Activated CD4-positive, alpha-beta T cell treated with anti-CD3 and anti-CD28 coated beads for 4 hours (primary cell): ENCODE results near the gene FMOD.
A peak's percentile ranks its signal among the peaks of the same experiment; 100 is the strongest.

ENCODE experiments used
- DNase-seq, 2 donors: peaks; one replicate each; pipeline ENCODE4 v3.0.0-alpha.2; 2020

Gene FMOD

DNA sequence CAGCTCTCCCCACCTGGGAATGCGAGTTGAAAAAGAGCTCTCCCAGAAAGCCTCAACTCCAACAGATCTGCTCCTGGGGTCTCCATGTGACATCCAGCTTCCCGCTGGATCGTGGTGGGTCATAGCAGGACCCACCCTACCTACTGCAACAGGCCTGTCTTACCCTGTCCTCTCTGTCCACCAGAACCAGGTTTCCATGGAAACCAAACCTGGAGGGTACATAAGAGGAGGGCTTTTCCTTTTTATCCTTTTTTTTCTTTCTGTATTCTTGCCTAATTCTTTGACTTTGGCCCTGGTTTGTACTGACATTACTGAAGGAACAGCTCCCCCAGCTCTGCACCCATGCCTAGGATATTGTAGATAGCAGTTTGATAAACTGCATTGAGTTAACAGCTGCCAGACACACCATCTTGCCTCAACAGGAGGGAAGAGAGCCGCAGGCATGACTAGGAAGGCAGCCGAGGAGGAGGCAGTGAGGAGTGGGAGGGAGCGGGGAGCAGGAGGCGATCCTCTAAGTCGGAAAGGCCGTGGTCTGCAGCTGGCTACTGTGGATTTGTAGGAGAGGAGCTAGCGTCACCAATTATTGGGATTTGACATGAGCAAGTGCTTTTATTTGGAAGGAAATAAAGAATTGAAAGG, 9.7 kb upstream of the FMOD start:
- no peak for DNase-seq

DNA sequence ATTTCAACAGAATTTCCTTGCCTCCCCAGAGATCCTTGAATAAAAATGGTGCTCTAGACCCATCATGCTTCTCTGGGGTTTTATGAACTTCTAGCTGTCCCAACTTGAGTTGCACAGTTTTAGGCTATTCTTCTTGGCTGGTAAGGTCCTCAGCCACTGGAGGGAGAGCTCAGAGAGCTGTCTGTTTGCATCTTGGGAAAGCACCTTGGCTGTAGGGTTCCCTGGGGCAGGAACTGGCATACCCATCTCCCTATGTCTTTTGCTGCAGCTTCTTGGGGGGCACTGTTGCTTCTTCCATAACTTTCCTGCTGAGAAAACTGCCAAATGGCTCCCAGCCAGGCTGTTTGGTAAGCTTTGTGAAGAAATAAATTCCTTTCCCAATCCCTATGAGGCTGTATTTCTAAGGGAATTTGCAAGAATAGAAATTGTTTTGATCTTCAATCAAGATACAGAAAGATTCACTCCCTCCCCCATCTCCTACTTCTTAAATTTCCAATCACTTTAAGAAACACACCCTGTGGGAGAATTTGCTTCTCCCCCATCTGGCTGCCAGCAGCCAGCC, 8.2 kb upstream of the FMOD start:
- DNase-seq = no peak

DNA sequence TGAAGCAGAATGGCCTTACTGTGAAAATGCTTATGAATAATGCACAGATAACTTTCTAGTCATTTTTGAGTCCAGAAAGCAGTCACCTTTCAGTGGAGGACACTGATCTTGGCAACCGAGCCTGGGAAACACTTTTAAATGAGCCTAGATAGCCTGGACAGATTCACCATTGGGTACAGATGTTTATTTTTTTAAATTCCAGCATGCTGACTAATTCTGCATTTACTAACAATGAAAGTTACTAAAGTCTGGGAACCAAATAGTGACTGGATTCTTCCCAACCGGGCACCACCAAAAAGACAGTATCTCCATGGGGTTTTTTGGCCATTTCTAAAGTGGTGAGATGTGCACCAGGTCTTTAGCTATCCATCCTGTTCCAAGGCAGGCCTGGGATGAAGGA, 3.3 kb upstream of the FMOD start:
- DNase-seq = no peak

DNA sequence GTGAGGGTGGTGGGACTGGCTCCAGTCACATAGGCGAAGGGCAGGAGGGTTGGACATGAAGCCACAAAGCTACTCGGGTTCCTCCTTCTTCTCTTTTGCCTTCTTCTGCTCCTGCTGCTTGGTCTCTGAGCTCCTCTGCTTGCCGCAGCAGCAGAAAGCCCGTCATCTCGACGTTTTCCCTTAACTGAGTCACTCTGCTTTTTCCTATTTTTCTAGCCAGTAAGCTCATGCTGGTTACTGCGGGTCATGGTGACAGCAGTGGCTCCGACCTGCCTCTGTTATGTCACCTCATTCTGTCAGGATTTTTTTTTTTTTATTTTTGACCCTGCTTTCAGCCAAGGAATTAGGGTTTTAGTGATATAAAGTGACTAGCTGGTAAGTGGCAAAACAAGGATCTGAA, 2.6 kb upstream of the FMOD start:
- DNase-seq = no peak

DNA sequence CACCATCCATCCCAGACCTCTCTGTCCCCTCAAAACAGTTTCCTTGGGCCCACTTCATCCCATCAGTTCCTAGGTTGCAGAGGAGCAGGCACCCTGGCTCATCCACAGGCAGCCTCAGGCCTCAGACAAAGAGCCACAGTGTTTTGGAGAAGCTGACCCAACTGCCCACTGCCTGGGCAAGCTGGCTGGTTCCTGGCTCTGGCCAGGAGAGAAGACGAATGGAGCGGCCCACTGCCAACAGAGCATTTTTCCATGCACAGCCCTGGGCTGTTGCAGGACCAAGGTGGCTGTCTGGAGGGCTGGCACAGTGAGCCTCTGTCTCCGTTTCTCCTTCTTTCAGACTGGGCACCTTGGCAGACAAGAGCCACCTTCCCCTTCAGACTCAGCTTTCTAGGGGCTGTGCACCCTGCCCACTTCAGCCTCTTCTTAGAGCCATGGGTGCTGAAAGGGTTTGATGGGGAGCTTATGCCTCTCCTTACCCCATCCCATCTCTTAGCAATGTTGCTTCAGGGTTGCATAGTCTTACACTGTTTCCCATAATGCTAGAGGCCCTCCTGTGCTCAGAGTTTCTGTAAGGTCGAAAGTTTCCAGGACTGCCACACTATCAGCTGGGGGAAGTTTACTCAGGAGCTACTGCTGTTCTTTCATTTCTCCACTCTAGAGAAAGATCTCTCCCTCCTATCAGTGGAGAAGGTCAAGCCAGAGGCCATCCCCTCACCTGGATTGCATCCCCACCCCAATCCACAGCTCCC, 973 bp downstream of the FMOD start:
- no peak for DNase-seq

DNA sequence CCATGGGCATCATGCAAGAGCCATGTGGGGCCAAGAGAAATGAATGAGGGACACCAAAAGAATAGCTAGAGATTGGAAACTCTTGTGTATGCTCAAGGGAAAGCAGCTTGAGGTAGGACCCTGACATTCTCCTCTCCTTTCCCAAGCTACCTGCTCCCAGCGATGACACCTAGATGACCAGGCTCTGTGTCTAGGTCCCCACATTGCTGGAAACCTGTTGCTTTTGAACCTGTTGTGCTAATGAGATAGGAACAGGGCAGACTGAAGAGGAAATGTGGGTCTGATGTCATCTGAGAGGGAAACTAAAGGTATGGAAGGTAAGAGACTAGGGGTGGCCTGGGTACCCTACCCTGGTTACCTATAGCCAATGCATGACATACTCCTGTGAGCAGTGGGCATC, 1.8 kb downstream of the FMOD start:
- DNase-seq = no peak

DNA sequence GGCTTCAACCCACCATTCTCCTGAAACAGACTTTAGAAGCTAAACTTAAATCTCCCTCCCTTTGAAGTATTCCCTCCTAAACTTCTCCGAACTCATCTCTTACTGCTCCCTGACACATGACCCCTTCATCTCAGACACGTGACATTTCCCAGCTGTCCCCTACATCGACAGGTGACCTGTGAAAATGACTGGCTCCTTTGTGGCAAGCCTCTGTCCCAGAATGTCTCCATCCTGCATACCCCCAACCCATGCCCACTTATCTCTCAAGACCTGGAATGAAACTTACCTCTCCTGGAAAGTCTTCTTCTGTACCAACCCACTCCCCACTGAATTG, 4.2 kb downstream of the FMOD start:
- no peak for DNase-seq

DNA sequence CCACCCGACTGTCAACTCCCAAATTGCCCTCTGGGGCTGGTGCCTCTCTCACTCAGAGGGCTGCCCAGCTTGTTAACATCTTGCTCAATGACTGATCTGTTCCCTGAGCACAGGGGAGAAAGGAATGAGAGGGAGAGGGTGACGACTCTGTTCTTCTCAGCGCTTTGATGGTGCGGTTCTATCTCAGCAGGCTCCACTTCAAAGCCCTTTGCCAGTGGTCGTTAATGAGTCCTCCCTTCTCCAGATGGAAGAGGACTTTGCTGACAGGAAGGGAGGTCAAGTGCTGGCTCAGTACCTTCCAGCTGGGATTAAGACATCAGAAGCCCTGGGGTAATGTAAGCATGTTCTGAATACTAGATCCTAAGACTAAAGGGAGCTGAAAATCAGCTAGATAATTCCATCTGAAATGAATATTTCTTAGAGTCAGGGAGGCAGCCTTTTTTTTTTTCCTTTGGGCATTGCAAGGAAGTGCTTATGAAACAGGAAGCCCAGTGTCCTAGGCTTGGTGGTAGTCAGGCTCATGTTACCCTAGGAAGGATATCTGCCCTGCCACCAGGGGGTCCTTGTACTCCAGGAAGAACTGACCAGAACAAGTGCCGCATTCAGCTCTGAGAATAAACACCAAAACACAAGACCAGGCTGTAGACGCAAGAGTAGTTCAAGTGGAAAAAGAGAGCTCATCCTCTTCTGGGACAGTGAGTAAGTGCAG, 4.7 kb downstream of the FMOD start:
- no peak for DNase-seq

DNA sequence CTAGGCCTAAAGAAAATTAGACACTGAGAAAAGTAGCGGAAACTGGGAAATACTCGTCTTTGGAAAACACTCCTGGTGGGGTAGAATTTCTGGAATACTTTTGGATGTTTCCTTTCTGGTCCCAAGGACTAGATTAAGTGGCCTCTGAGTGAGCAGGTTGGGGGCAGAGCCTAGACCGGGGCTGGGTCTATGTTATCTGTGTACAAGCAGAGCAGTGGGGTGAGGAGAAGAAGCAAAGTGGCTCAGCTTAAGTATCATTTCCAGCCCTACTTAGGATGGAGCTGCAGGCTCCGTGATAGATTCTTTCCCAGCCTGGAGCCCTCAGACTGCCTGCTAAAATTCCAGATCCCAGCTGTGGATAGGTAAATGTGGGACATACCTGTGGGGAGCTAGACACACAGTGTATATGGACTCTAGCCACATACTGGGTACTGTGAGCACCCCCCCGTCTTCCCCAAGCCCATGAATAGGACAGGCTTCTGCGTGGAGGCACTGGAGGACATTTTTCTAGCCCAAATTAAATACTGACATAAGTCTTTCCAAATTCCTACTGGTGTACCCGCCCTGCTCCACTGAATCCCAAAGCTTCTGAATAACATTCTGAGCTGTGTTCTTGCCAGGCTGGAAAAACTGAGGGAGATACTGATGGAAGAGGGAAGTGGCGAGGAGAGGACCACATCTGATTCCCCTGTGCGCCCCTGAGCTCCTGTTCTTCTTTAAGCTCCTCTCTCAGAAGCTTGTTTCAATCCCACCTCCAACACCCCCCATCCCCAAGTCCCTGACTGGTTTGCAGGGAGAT, 6.8 kb downstream of the FMOD start:
- no peak for DNase-seq

DNA sequence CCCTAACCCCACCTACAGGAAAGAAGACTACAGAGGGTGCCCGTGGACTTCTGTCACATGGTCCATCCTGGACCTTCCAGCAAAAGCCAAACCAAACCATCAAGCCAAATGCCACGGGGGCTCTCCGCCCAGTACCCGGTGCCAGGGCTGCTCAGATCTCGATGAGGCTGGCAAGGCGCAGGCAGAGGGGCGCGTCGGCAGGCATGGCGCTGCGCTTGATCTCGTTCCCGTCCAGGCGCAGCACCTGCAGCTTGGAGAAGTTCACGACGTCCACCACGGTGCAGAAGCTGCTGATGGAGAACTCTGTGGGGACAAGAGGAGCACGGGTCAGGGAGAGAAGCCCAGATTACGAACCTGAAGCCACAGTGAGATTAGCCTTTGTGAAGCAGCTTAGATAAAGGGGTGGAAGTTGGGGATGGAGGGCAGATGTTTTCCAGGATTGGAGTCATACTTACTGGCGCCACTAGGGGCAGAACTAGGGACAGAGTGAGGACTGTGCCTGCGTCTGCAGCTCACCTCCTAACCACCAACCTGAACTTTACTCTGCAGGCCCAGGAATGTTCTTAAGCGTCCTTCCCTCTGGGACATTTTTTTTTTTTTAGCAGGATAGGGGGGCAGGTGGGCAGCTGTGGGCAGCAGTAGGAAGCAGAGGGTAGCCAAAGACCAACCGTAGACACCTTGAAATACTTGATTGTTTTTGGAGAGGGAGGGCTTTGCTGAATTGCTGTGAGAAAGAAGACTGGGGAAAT, 8.6 kb downstream of the FMOD start:
- peak; percentile 37 to 58 for DNase-seq

DNA sequence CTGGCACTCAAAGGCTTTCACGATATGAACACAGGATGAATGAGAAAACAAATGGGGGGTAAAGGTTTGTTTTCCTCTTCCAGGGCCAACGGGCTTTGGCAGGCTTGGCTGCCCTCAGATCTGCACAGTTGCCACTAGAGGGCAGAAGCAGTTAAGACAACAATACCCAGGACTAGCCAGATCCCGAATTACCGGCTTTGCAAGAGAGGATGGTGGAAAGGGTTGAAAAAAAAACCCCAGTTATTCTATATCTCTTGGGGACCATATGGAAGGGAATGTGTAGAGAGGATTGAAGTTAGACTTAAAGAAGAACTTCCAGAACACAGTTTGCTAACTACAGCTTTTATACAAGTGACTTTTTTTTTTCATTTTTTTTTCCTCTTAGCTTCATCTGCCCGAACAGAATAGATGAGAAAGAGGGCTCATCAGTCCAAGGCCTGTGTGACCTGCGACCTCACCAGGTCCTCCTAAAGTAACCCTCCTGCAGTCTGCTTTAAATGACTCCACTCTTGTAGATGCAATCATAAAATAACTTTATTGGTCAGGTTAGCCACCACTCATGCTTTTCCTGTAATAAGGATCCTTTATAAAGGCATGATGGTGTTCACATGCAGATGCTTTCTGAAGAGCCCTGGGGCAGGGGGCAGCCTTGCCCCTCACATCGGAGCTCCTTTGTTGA, 10.7 kb downstream of the FMOD start:
- DNase-seq = peak; percentile 56 to 64

DNA sequence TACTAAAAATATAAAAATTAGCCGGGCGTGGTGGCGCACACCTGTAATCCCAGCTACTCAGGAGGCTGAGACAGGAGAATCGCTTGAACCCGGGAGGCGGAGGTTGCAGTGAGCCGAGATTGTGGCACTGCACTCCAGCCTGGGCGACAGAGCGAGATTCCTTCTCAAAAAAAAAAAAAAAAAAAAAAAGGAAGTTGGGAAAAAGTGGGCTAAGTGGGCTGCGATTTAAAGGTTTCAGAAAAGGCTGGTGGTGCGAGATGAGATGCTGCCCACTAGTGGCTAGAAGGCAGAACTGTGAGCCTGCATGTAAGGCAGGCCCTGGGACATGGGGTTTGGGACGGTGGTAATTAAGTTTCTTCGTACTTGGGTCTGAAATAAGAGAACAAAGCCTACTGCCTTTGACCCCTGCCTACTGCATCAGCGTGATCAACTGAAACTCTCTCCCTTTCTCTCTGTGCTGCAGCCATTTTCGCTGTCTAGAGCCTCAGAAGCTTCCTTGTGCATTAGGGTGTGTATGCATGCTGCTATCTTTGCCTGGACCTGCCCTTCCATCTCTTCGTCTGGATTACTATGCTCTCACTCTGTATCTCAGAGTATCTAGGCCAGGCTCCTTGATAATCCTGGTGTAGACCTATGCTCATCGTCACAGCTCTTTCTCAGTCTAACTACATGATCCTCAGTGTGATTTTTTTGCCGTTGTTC, 12.4 kb downstream of the FMOD start:
- peak; percentile 47 to 62 for DNase-seq

DNA sequence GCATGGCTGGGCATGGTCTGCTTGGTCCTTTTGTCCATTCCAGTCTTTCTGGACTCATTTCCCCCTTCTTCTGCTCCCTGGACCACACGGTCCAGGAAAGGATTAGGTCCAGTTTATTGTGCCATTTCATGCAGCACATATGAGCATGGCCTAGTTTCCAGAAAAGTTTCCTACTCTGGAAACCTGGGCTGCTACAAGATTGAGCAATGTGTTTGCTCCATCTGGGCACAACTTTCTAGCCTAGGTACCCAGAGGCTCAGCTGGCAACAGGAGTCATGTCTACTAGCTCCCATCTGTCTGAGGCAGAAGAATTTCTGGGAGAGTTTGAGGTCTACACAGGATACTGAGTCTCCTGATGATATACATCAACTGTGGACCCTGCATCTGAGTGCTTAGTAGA, 14.8 kb downstream of the FMOD start:
- DNase-seq = no peak

DNA sequence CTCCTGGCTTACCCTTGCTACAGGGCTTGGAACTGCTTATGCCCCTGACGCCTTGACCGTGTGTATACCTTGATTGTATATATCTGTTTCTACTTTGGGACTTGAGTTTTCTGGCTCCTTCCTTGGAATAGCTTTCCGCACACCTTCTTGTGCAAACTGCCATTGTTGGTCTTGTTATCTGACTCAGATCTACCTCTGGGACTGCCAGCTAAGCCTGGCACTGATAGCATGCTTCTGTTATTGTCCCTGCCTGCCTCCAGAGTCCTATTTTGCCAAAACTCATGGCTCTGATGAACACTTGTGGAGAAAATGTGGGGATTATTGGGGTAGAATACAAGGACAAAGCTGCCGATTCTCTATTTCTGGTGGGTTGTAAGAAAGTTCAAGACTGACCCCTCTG, 15.4 kb downstream of the FMOD start:
- no peak for DNase-seq

DNA sequence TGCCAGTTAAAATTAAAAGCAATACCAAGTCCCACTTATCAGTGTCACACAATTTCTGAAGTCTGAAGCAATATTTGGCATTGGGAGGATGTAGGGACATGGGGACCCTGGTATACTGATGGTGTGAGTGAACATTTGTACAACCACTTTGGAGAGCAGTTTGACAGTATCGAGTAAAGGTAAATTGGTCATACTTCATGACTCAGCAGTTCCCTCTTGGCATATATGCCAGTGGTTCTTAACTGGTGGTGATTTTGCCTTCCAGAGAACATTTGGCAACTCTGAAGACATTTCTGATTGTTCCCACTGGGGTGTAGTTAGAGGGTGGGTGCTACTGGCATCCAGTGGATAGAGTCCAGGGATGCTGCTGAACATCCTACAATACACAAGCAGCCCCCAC, 19.7 kb downstream of the FMOD start:
- no peak for DNase-seq

DNA sequence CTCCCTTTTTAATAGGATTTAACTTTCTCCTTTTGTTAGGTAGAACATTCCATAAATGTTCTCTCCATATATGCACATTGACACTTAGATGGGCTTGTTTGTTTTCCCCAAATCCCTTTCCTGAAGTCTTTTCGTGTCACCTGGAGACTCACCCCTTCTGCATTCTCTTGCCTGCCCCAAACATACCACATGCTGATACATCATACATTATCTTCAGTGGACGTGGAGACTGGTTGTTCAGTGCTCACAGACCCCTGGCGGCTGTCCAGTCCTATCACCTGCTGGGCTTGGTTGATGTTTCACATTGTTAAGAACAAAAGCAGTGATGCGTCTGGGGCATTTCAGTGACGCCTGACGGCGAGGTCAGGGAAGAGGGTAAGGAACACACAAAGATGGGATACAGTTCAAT, 22.2 kb downstream of the FMOD start:
- no peak for DNase-seq

DNA sequence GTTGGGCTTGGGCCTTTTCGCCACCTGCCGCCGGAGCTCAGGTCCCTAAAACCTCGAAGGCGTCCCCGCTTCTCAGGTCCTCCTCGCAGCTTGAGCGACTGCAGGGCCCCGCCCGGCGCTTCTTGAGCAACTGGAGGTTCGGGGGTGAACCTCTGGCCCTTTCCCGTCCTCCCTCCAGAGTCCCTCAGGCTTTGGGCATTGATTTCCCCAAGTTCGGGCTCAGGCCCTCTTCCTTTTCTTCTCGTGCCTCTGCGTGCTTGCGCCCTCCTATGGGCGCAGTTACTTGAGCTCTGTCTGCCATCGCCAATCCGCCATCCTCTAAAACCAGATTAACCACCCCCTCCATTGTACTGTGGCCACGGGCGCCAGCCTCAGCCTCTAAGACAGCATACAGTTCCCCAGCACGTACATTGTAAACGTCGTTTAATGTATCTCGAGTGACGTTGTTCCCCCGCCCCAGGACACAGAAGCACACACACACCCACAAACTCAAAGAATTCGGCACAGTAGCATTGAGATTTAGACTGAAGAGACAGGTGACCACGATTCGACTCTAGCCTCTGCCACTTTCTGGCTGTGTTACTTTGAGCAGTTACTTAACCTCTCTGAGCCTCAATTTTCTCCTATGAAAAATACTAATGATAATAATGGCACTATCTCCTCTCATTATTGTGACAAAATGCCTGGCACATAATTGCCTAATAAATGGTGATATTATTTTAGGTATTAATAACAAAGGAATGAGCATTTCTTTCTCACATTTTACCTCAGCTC, 23.1 kb downstream of the FMOD start:
- peak; percentile 54 to 63 for DNase-seq

DNA sequence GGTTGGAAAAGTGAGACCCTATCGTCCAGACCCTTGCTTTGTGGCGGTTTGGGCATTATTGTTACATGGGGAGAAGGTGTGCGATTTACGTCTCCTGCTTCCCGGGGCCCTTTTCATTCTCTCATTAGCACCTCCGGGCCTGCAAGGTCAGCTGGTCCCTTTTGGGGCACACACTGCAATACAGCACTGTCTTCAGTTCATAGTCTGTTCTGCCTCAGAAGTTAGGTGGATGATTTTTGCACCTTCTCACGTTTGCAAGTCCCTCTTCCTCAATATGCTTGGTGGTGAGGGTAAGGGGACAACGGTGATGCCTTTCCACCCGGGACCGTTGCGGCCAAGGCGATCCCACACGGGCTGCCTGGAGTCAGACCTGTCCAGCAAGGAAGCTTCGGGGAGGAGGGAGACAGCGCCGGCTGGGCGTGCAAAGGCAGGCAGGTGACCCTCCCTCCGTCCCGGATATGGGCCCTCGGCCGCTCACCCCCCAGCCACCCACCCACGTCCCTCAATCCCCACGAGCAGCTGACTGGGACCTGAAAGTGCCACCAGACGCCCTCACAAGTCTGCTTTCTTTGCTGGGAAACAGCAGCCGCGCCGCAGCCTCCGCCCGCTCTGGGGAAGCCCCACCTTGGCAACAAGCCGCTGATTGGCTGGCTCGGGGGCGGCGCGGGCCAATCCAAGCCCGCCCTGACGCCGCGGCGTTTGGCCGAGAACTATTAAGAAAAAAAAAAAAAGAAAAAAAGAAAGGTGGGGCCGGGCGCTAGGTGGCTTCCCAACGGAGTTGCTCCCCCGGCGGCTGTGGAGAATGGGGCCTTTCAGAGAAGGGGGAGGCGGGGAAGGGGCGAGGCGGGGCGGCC, 23.9 kb downstream of the FMOD start:
- peak; percentile 92 to 95 for DNase-seq

DNA sequence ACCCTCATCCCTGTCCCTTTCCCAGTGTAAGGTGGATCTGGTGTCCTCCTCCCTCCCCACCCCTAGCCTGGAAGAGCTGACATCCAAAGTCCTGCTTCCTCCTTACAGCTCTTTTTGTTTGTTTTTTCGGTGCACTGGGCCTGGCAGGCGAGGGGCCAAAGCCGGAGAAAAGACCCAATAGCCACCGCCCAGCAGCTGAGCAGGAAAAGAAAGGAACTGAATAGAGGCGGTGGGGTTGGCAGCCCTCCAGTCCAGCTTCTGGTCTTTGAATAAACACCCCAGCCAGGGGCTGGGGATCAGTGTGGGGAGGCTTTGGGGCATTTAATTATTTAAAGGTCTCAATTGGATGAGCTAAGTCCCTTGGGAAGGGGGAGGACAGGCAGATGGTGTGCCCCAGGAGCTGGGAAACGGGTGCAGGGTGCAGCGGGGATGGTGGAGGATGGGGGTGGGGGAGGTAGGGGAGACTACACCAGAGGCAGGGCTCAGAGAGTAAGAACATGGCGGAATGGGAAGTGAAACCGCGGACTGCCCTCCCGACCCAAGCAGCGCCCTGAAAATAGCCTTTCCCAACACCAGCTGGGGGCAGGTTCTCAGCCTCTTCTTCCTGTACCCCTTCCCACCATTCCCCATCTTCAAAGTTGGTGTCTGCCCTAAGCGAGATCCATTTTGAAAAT, 25.4 kb downstream of the FMOD start:
- no peak for DNase-seq
